Immature natural killer cell (primary cell): ENCODE results near the gene PTPN21. TPM values are rescaled to one million over a fixed set of nuclear protein-coding genes. Genes with fewer than 3 reads are reported as not detected.

Source experiments
- DNase-seq, 3 donors: peaks; one replicate each; pipeline ENCODE4 v3.0.0; 2022; ENCODE audit warnings: mixed read lengths in 1 of 3
- H3K27ac Mint-ChIP-seq, 6 donors: one replicate each; pipeline ENCODE4 v1.8.0; 2020; ENCODE audit warnings: mixed read lengths in 6 of 6, mild to moderate bottlenecking in 5 of 6, inconsistent platforms in 4 of 6, moderate library complexity in 3 of 6
- H3K27me3 Mint-ChIP-seq, 3 donors: one replicate each; pipeline ENCODE4 v1.8.0; 2020 to 2021; ENCODE audit warnings: low read depth in 3 of 3, mild to moderate bottlenecking in 3 of 3, mixed read lengths in 3 of 3, moderate library complexity in 3 of 3, inconsistent platforms in 1 of 3
- H3K36me3 Mint-ChIP-seq, 3 donors: one replicate each; pipeline ENCODE4 v1.8.0; 2020; ENCODE audit warnings: mixed read lengths in 3 of 3, inconsistent platforms in 2 of 3, mild to moderate bottlenecking in 2 of 3
- H3K4me1 Mint-ChIP-seq, 2 donors: one replicate each; pipeline ENCODE4 v1.8.0; 2020; ENCODE audit warnings: inconsistent platforms in 2 of 2, mild to moderate bottlenecking in 2 of 2, mixed read lengths in 2 of 2, moderate library complexity in 1 of 2
- H3K4me3 Mint-ChIP-seq, 5 donors: one replicate each; pipeline ENCODE4 v1.8.0; 2020; ENCODE audit warnings: mild to moderate bottlenecking in 5 of 5, mixed read lengths in 5 of 5, inconsistent platforms in 3 of 5, moderate library complexity in 3 of 5
- H3K9me3 Mint-ChIP-seq, 6 donors: one replicate each; pipeline ENCODE4 v1.8.0; 2020; ENCODE audit warnings: mild to moderate bottlenecking in 6 of 6, mixed read lengths in 6 of 6, inconsistent platforms in 4 of 6, moderate library complexity in 3 of 6
- polyA plus RNA-seq, 3 donors: library from polyadenylated mRNA; unstranded; fragments of 300-500 nt; fragmentation: Illumina TruSeq; gene quantifications; one replicate each; pipeline ENCODE4 v1.2.3, GENCODE V29; 2021

The PTPN21 gene
- polyA plus RNA-seq, 3 donors from 2014 or later: not detected

DNA sequence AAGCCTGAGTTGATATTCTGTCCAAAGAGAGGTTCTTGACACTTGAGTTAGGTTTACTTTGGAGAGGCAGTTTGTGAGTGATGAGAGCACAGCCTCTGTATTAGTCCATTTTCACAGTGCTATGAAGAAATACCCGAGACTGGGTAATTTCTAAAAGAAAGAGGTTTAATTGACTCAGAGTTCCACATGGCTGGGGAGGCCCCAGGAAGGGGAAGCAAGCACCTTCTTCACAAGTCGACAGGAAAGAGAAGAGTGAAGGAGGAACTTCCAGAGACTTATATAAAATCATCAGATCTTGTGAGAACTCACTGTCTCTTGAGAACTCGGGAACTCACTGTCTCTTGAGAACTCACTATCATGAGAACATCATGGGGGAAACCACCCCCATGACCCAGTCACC, 13.4 kb upstream of the PTPN21 start:
- Mint-ChIP-seq H3K9me3 (no peaks in the 10 kb centered on the region), H3K4me1 (peaks cover 16 to 27% of the 10 kb centered on the region in 2 donors), H3K27me3 (peaks cover 0 to 7% (median 5%) of the 10 kb centered on the region in 3 donors), H3K27ac (no peak overlapping the region), H3K36me3 (peaks cover 23 to 41% (median 38%) of the 10 kb centered on the region in 3 donors), H3K4me3 (no peak overlapping the region)
- DNase-seq: no peak

DNA sequence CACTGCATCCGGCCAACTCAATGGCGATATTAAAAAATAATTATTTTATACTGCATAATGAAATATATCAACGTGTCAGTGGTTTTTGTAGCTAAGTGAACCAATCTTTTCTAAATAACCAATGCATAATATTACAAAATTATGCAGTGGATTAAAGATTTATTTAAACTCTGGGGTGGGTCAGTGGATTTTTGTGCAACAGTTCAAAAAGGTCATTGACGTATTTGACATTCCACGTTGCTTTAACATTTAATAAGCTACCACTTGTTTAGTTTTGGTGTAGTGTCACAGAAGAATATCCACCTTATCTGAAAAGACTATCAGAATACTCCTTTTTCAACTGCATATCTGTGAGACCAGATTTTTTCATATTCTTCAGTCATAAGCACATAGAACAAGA, 10.6 kb upstream of the PTPN21 start:
- H3K27ac Mint-ChIP-seq: no peak overlapping the region
- DNase-seq: no peak
- peak overlapping the region in 1 of 5 donors; percentile 11 for H3K4me3 Mint-ChIP-seq
- H3K4me1 Mint-ChIP-seq: peaks cover 29 to 36% of the 10 kb centered on the region in 2 donors
- H3K9me3 Mint-ChIP-seq: no peaks in the 10 kb centered on the region
- peaks cover 9 to 27% (median 22%) of the 10 kb centered on the region in 3 donors for H3K27me3 Mint-ChIP-seq
- H3K36me3 Mint-ChIP-seq: peaks cover 10 to 21% (median 20%) of the 10 kb centered on the region in 3 donors

GRCh38 chr14:88563845-88564244, 9.0 kb upstream of the PTPN21 start:
- Mint-ChIP-seq H3K27me3 (peaks cover 9 to 28% (median 26%) of the 10 kb centered on the region in 3 donors), H3K9me3 (no peaks in the 10 kb centered on the region), H3K4me3 (peak overlapping the region; percentile 82 to 92 (median 86)), H3K36me3 (peaks cover 5 to 8% (median 6%) of the 10 kb centered on the region in 3 donors), H3K4me1 (peaks cover 29 to 31% of the 10 kb centered on the region in 2 donors), H3K27ac (peak overlapping the region; percentile 52 to 80 (median 62))
- DNase-seq: no peak

DNA sequence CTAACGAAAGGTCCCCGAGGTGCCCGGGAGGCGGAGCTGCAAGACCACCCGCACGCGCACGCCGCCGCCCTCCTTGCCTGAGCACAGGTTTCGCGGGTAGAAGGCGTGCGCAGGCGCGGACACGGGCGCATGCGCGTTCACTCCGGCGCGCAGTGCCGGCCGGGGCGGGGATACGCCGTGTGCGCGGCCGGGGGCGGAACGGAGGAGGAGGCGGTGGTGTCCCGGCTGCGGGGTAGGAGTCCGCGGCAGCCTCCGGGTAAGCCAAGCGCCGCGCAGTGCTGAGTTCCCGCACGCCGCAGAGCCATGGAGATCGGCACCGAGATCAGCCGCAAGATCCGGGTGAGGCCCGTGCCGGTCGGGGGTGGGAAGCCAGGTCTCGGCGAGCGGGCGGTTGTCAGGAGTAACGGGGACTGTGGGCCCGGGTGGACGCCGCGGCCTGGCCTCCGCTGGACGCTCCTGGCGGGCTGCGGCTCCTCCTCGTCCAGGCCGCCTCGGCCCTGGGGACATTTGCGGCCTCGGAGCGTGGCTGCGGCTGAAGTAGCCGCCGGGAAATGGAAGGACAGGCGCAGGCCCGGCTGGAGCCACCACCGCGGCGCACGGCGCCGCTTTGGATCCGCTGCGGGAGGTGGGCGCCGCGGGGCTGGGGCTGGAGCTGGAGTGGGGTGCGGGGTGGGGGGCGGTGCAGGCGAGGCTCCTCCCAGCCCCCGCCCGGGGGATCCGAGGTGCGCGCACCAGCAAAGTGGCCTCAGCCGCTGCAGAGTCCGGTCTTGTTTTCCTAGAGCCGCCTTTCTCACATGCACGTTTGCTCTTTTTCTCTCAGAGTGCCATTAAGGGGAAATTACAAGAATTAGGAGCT, 8.3 kb upstream of the PTPN21 start, which contains the start of gene ZC3H14:
Gene ZC3H14 (plus strand): TSS at position 207 of the 856 bp plus-strand sequence. CDS start 97 bp downstream, at position 304.
- peaks cover 2 to 5% (median 3%) of the 10 kb centered on the region in 3 donors for H3K36me3 Mint-ChIP-seq
- H3K4me3 Mint-ChIP-seq: peak within 1 kb of the TSS; percentile 88 to 96 (median 90)
- DNase-seq: peak; percentile 88 to 91 (median 89)
- no peaks in the 10 kb centered on the region for H3K9me3 Mint-ChIP-seq
- peak within 1 kb of the TSS; percentile 80 to 92 (median 86) for H3K27ac Mint-ChIP-seq
- peaks cover 29 to 31% of the 10 kb centered on the region in 2 donors for H3K4me1 Mint-ChIP-seq
- peaks cover 9 to 31% (median 26%) of the 10 kb centered on the region in 3 donors for H3K27me3 Mint-ChIP-seq

DNA sequence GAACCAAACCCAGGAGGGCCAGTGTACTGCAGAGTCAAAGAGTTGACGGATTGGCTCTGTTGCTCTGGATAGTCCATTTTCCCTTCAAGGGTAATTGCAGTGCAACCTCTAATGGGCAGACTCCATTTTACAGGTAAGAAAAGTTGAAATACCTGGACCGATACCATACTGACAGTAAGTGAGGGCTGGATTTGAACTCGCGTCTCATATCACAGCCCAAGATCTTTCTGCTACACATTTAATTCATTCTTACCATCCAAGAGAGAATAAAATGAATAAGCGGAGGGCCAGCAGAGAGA, 7.7 kb upstream of the PTPN21 start:
- Mint-ChIP-seq H3K27me3 (peaks cover 9 to 31% (median 30%) of the 10 kb centered on the region in 3 donors), H3K27ac (peak overlapping the region; percentile 66 to 92 (median 83)), H3K4me1 (peaks cover 31 to 35% of the 10 kb centered on the region in 2 donors), H3K4me3 (peak overlapping the region; percentile 88 to 96 (median 90)), H3K9me3 (no peaks in the 10 kb centered on the region), H3K36me3 (no peaks in the 10 kb centered on the region)
- no peak for DNase-seq

GRCh38 chr14:88559852-88560251, 5.0 kb upstream of the PTPN21 start:
- Mint-ChIP-seq H3K4me3 (no peak overlapping the region), H3K9me3 (no peaks in the 10 kb centered on the region), H3K27ac (no peak overlapping the region), H3K36me3 (no peaks in the 10 kb centered on the region), H3K27me3 (peaks cover 11 to 45% (median 34%) of the 10 kb centered on the region in 3 donors), H3K4me1 (peaks cover 35 to 43% of the 10 kb centered on the region in 2 donors)
- DNase-seq: no peak

DNA sequence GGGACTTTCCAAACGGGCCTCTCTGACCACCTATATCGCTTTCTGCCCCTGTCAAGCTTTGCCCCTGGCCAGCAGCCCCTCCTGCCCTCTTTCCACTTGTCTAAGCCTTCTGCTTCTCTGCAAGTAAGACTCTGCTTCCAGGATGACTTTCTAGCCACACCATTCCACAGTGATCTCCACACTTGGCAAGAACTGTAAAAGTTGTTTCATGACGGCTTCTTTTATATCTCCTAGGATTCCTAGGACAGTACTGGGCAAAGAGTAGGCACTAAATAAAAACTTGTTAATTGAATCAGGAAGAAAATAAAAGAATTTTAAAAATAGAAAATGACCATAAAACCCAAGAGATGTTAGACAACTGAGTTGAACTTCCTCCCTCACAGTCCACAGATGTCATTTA, 1.8 kb upstream of the PTPN21 start:
- H3K9me3 Mint-ChIP-seq: peaks cover 0 to 3% (median 0%) of the 10 kb centered on the region in 6 donors
- peaks cover 11 to 54% (median 25%) of the 10 kb centered on the region in 3 donors for H3K27me3 Mint-ChIP-seq
- DNase-seq: no peak
- H3K27ac Mint-ChIP-seq: no peak overlapping the region
- H3K4me3 Mint-ChIP-seq: peak overlapping the region in 2 of 5 donors; percentile 3 to 26
- H3K4me1 Mint-ChIP-seq: peaks cover 20 to 37% of the 10 kb centered on the region in 2 donors
- no peaks in the 10 kb centered on the region for H3K36me3 Mint-ChIP-seq

DNA sequence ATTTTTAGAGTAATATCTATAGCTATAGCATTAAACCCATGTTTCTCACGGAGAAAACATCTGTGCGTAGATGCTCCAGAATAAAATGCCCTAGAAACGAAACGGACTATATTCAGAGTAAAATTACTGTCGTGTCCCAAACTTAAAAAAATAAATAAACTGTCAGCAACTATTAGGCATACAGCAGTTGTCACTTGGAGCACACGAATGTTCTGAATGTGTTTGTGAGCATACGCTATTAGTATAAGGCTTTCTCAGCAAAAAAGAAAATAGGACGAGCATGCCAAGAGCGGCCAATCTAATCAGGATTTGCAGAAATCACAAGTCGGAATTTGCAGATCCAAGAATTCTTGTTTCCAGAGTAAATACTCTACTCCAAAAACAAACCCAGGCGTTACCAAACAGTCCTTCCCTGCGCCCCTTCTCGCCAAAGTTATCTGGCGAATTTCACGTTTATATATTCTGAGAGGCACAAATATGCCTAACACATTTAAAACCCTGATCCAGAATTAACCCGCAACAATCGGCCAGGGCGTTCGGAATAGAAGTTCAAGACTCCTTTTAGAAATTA, 836 bp downstream of the PTPN21 start:
- Mint-ChIP-seq H3K27ac (peak overlapping the region in 1 of 6 donors; percentile 10), H3K9me3 (peaks cover 0 to 3% (median 0%) of the 10 kb centered on the region in 6 donors), H3K4me1 (peaks cover 21 to 37% of the 10 kb centered on the region in 2 donors), H3K36me3 (no peaks in the 10 kb centered on the region), H3K4me3 (peak overlapping the region; percentile 76 to 84 (median 78)), H3K27me3 (peaks cover 11 to 49% (median 27%) of the 10 kb centered on the region in 3 donors)
- no peak for DNase-seq

DNA sequence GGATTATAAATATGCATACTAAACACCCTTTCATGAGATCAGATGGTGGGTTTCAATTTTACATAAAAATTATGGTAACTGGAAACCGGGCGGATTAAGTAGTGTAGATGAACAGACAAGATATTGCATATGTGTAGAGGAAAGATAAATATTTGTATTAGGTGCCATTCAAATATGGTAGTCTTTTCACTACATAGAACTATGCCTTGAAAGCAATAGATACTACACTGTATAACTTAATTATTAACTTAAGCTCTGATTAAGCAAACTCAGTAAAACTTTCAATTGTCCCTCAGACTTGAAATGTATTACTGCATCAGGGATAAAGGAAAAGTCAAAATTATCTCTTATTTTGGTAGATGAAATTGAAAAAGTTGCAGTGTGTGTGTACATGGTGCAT, 1.9 kb downstream of the PTPN21 start:
- peaks cover 21 to 37% of the 10 kb centered on the region in 2 donors for H3K4me1 Mint-ChIP-seq
- H3K4me3 Mint-ChIP-seq: peak overlapping the region in 1 of 5 donors; percentile 18
- H3K36me3 Mint-ChIP-seq: no peaks in the 10 kb centered on the region
- H3K27me3 Mint-ChIP-seq: peaks cover 11 to 47% (median 26%) of the 10 kb centered on the region in 3 donors
- DNase-seq: no peak
- peaks cover 0 to 3% (median 0%) of the 10 kb centered on the region in 6 donors for H3K9me3 Mint-ChIP-seq
- no peak overlapping the region for H3K27ac Mint-ChIP-seq

DNA sequence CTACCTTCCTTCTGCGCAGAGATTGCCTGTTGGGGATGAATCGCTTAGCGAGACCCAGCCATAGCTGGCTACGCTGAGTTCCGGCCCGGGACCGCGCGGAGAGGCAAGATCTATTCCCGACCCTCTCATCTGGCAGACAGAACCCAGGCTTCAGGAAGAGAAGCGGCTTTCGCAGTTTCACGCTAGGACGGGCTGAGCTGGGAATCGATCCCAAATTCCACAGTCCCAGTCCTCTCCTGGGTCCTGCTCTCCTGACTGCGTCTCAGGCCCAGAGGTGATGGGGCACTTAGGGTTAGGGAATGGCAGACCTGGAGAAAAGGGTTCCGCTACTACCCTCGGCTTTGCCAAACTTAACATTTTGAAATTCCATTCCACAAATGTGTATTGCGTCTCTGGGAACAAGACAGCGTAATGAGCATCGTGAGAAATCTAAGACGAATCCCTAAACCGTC, 2.8 kb downstream of the PTPN21 start:
- Mint-ChIP-seq H3K36me3 (no peaks in the 10 kb centered on the region), H3K27me3 (peaks cover 11 to 47% (median 20%) of the 10 kb centered on the region in 3 donors), H3K9me3 (peaks cover 0 to 3% (median 0%) of the 10 kb centered on the region in 6 donors), H3K27ac (no peak overlapping the region), H3K4me3 (peak overlapping the region; percentile 73 to 79 (median 78)), H3K4me1 (peaks cover 14 to 29% of the 10 kb centered on the region in 2 donors)
- DNase-seq: no peak

DNA sequence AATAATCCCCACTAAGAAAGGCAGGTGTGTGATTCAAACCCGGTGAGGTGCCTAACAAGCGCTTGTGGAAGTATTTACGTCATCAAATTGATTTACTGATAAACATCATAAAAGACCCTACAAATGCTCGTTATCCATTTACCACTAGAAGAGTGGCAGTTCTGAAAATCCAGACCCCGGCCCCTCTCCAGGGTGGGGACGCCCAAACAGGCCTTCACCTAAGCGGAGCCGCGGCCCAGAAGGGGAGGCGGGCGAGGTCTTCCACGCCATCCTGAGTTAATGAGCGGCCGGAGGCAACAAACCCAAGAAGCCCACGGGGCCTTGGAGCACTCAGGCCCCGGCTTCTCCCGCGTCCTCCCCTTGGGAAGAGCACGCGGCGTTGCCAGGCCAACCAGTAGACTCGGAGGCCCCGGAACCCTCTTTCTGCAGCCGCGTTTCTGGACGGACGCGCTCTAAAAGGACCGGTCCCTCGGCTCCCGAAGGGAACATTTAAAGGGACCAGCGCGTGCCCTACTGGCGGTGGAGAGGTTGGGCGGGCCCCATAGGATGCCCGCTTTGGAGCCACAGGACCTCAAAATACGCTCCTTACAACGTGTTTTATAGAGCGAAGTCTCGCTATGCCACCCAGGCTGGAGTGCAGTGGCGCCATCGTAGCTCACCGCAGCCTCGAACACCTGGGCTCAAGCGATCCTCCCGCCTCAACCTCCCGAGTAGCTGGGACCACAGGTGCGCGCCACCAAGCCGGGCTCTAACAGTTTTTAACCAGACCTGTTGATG, 3.5 kb downstream of the PTPN21 start:
- no peak overlapping the region for H3K27ac Mint-ChIP-seq
- H3K4me1 Mint-ChIP-seq: peaks cover 14 to 26% of the 10 kb centered on the region in 2 donors
- no peaks in the 10 kb centered on the region for H3K36me3 Mint-ChIP-seq
- H3K4me3 Mint-ChIP-seq: peak overlapping the region; percentile 73 to 79 (median 78)
- H3K27me3 Mint-ChIP-seq: peaks cover 11 to 45% (median 19%) of the 10 kb centered on the region in 3 donors
- peaks cover 0 to 3% (median 0%) of the 10 kb centered on the region in 6 donors for H3K9me3 Mint-ChIP-seq
- peak in 2 of 3 donors; percentile 38 to 44 for DNase-seq

GRCh38 chr14:88550078-88550477, 4.7 kb downstream of the PTPN21 start:
- Mint-ChIP-seq H3K4me1 (peaks cover 12 to 22% of the 10 kb centered on the region in 2 donors), H3K27me3 (peaks cover 9 to 34% (median 20%) of the 10 kb centered on the region in 3 donors), H3K27ac (no peak overlapping the region), H3K36me3 (no peaks in the 10 kb centered on the region), H3K4me3 (no peak overlapping the region), H3K9me3 (peaks cover 0 to 3% (median 0%) of the 10 kb centered on the region in 6 donors)
- no peak for DNase-seq

DNA sequence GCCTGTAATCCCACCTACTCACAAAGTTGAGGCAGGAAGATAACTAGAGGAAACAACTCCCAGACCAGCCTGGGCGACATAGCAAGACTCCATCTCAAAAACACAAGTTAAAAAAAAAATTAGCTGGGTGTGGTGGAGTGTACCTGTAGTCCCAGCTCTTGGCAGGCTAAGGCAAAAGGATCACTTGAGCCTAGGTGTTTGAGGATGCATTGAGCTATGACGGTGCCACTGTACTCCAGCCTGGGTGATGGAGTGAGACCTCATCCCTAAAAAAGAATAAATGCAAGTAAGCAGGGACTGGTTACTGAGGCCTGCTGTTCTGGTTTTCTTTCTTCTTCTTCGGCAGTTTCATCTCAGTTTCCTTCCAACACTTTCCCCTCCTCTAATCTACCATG, 7.4 kb downstream of the PTPN21 start:
- H3K4me1 Mint-ChIP-seq: peaks cover 4 to 7% of the 10 kb centered on the region in 2 donors
- DNase-seq: no peak
- peaks cover 6 to 16% (median 10%) of the 10 kb centered on the region in 3 donors for H3K27me3 Mint-ChIP-seq
- H3K36me3 Mint-ChIP-seq: no peaks in the 10 kb centered on the region
- peaks cover 0 to 3% (median 0%) of the 10 kb centered on the region in 6 donors for H3K9me3 Mint-ChIP-seq
- no peak overlapping the region for H3K4me3 Mint-ChIP-seq
- H3K27ac Mint-ChIP-seq: no peak overlapping the region
